IPS DF 6.9 (cell line): ENCODE data around the gene DYNLT1.

ENCODE experiments used
- DNase-seq: peaks from one replicate; pipeline ENCODE4 v3.0.0-alpha.2; 2013; ENCODE audit warnings: low read depth, low spot score
- H3K27ac ChIP-seq: one replicate; pipeline ENCODE4 v1.5.1; 2013; ENCODE audit warnings: low read length, control low read depth
- H3K27me3 ChIP-seq: 2 replicates; pipeline ENCODE4 v1.6.1; 2013; ENCODE audit warnings: mild to moderate bottlenecking, low read length; ENCODE audit not compliant: control insufficient read depth, insufficient read depth
- H3K36me3 ChIP-seq: 2 replicates; pipeline ENCODE4 v1.6.1; 2013; ENCODE audit warnings: low read length; ENCODE audit not compliant: control insufficient read depth, insufficient read depth
- H3K4me1 ChIP-seq: 2 replicates; pipeline ENCODE4 v1.6.1; 2013; ENCODE audit warnings: low read length; ENCODE audit not compliant: control insufficient read depth, insufficient read depth
- H3K4me3 ChIP-seq: 2 replicates; pipeline ENCODE4 v1.5.1; 2013; ENCODE audit warnings: mild to moderate bottlenecking, low read length
- H3K9me3 ChIP-seq: 2 replicates; pipeline ENCODE4 v1.6.1; 2013; ENCODE audit warnings: low read length, inconsistent platforms; ENCODE audit not compliant: control insufficient read depth, insufficient read depth
- WGBS: extraction: QIAGEN DNeasy Blood & Tissue Kit; methylation state at CpG from one replicate; pipeline ENCODE4 v1.1.7; 2013; ENCODE audit warnings: mixed read lengths, missing lambda C conversion rate; ENCODE audit not compliant: insufficient read length, insufficient coverage; 5-methylcytosine and 5-hydroxymethylcytosine counted together

The DYNLT1 gene

DNA sequence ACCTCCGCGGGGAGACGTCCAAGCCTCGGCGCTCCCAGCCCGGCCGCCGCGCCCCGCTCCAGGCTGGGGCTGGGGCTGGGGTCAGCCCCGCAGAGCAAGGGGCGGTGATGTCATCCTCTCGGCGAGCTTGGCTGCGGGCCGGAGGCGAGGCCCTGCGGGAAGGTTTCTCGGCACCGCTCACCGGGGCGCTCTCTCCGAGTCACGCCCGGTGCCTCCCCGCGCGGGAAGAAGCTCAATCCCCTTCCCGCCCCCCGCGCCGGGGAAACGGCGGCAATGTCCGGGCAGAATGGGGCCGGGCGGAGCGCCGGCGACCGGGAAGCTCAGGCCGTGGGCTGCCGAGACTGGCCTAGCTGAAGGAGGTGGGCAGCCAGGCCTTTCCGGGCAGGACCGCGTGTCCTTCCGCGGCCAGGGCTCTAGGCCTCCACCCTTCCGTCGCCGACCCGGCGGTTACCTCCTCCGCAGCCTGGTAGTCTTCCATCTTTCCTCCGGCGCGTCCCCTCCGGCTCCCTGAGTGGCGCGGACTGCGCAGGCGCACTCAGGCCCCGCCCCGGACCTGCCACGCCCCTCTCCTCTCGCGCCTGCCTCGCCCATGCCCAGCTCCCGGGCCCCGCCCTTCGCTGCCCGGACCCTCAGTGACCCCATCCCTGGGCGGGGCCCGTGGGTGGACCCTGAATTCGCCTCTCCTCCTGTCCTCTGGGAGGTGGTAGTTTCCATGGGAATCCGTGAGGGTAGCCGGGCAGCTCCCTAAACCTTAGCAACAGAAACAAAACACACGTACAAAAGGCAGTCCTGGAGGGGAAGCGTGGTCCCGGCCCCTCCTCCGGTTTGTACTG is at the start of gene DYNLT1:
Gene DYNLT1, minus strand, starts transcription at position 513 of the 833 bp plus-strand sequence. Its CDS starts 35 bp downstream, at position 478.
- H3K9me3 ChIP-seq, result no peaks in the 10 kb centered on the region
- no peak within 1 kb of the TSS for H3K27ac ChIP-seq
- H3K27me3 ChIP-seq, result no peaks in the 10 kb centered on the region
- peak within 1 kb of the TSS; percentile 86 for H3K4me3 ChIP-seq
- no peaks in the 10 kb centered on the region for H3K36me3 ChIP-seq
- DNase-seq, result peak; percentile 76
- H3K4me1 ChIP-seq, result no peaks in the 10 kb centered on the region
- WGBS, result no CpG with 5 or more reads among the region's 81 CpGs

DNA sequence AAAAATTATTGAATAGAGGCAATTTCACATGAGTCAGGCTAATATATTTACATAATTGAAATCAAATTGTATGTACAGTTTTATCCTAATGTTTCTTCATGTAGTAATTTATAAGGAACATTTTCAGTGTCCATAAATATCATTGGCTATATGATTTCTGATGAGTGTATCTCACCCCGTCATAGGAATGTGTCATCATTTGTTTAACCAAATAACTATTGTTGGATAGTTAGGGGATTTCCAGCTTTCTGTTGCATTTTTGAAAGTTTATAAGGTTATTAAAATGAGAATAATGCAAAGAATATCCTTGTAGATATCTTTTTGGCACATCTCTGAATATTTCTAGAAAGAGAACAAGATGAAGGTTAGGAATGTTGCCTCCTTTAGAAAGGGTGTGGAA is 44.3 kb upstream of the DYNLT1 start:
- no peaks in the 10 kb centered on the region for H3K36me3 ChIP-seq
- H3K4me3 ChIP-seq, result no peak overlapping the region
- H3K9me3 ChIP-seq, result no peaks in the 10 kb centered on the region
- WGBS, result no CpG with 5 or more reads among the region's 1 CpG
- no peaks in the 10 kb centered on the region for H3K27me3 ChIP-seq
- H3K4me1 ChIP-seq, result no peaks in the 10 kb centered on the region
- no peak for DNase-seq
- no peak overlapping the region for H3K27ac ChIP-seq

DNA sequence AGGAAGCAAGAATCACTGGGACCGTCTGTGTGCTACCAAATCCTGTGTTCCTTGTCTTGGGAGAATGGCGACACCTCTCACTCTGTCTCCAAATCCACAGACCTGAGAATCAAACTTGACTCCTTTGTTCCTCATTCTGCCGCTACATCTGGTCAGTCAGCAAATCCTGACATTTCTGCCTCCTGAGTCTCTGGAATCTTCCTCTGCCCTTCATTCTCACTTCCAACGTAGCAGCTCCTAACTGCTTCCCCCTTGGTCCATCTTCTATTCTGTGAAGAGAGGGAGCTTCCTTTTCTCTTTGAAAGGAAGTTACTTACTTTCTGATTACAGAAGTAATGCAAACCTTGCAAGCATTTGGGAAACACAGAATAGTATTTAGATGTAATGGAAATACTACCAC is 43.0 kb upstream of the DYNLT1 start:
- no peaks in the 10 kb centered on the region for H3K27me3 ChIP-seq
- no peak overlapping the region for H3K27ac ChIP-seq
- H3K4me3 ChIP-seq, result no peak overlapping the region
- WGBS, result no CpG with 5 or more reads among the region's 4 CpGs
- H3K36me3 ChIP-seq, result no peaks in the 10 kb centered on the region
- H3K9me3 ChIP-seq, result no peaks in the 10 kb centered on the region
- no peak for DNase-seq
- H3K4me1 ChIP-seq, result no peaks in the 10 kb centered on the region

GRCh38 chr6:158686791-158687381 is 42.3 kb upstream of the DYNLT1 start:
- no peaks in the 10 kb centered on the region for H3K27me3 ChIP-seq
- H3K4me3 ChIP-seq, result no peak overlapping the region
- H3K36me3 ChIP-seq, result no peaks in the 10 kb centered on the region
- no CpG with 5 or more reads among the region's 7 CpGs for WGBS
- no peaks in the 10 kb centered on the region for H3K4me1 ChIP-seq
- no peak overlapping the region for H3K27ac ChIP-seq
- DNase-seq, result no peak
- no peaks in the 10 kb centered on the region for H3K9me3 ChIP-seq

DNA sequence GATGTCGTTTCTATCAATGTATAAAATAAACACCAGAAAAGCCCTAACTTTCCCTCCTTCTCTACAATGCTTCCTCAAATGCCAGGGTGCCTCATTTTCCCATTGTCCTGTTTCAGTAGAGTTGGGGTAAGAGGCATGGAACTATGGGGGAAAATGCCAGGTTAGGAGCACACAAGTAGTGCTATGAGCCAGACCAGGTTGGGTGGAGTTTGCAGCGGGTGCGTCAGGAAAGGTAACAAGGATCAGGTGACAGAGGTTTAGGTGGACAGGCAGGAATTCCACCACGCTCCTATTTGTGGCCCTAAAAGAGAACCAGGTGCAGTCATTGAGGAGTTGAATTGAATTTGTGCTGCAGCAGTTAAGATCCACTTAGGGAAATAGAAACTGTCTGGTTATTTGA is 41.8 kb upstream of the DYNLT1 start:
- no peak overlapping the region for H3K4me3 ChIP-seq
- H3K27me3 ChIP-seq, result no peaks in the 10 kb centered on the region
- H3K4me1 ChIP-seq, result no peaks in the 10 kb centered on the region
- H3K27ac ChIP-seq, result no peak overlapping the region
- WGBS, result no CpG with 5 or more reads among the region's 4 CpGs
- DNase-seq, result no peak
- no peaks in the 10 kb centered on the region for H3K9me3 ChIP-seq
- no peaks in the 10 kb centered on the region for H3K36me3 ChIP-seq

GRCh38 chr6:158684745-158685324 is 40.3 kb upstream of the DYNLT1 start:
- Histone ChIP-seq H3K27ac (no peak overlapping the region), H3K9me3 (no peaks in the 10 kb centered on the region), H3K4me3 (no peak overlapping the region), H3K4me1 (no peaks in the 10 kb centered on the region), H3K36me3 (no peaks in the 10 kb centered on the region), H3K27me3 (no peaks in the 10 kb centered on the region)
- no peak for DNase-seq
- WGBS, result no CpG with 5 or more reads among the region's 5 CpGs

DNA sequence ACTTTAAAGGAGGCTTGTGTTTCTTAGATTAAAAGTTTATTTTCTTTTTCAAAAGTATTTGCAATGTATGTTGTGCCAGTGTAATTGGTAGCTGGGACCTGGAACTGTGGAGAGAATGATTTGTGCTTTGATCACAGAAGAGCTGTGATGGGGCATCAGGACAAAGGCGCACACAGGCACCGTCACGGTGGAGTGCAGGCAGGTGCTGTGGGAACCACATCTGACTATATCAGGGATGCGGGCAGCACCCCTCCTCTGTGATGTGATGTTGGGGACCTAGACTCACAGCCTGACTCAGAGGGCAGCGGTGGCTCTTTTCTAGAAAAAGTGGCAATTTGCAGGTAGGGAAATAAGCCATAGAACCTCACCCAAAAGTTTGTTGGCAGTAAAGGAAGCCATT is 39.8 kb upstream of the DYNLT1 start:
- Histone ChIP-seq H3K27ac (no peak overlapping the region), H3K36me3 (no peaks in the 10 kb centered on the region), H3K27me3 (no peaks in the 10 kb centered on the region), H3K4me3 (no peak overlapping the region), H3K4me1 (no peaks in the 10 kb centered on the region), H3K9me3 (no peaks in the 10 kb centered on the region)
- DNase-seq, result no peak
- no CpG with 5 or more reads among the region's 5 CpGs for WGBS

DNA sequence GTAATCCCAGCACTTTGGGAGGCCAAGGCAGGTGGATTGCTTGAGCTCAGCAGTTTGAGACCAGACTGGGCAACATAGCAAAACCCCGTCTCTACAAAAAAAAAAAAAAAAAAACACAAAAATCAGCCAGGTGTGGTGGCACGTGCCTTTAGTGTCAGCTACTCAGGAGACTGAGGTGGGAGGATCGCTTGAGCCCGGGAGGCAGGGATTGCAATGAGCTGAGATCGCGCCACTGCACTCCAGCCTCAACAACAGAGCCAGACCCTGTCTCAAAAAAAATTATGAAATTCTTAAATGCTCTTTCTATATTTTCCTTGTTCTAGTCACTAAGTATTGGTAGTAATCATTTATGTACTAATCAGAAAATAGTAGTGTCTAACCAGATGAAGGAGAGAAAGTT is 35.9 kb upstream of the DYNLT1 start:
- Histone ChIP-seq H3K27me3 (no peaks in the 10 kb centered on the region), H3K36me3 (no peaks in the 10 kb centered on the region), H3K4me3 (no peak overlapping the region), H3K9me3 (no peaks in the 10 kb centered on the region), H3K4me1 (no peaks in the 10 kb centered on the region), H3K27ac (no peak overlapping the region)
- WGBS, result no CpG with 5 or more reads among the region's 6 CpGs
- no peak for DNase-seq

DNA sequence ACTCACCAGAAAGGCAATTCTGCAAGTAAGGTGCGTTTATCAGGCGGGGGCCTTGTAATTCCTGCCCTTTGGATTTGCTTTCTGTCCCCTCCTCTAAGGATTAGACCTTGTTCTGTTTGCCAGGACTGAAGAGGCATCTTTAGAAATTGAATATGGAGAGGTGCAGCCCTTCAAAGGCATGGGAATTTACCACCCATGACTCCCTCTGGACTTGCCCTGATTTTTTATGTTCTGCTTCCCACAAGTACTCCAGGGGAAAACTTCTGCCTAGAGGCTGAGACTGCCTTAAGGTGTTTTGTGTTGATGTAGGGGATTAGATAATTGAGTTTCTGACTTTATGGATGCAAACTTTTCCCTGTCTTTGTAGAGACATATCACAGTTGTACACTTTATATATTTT is 35.5 kb upstream of the DYNLT1 start:
- H3K4me1 ChIP-seq, result no peaks in the 10 kb centered on the region
- H3K9me3 ChIP-seq, result no peaks in the 10 kb centered on the region
- H3K27ac ChIP-seq, result no peak overlapping the region
- no peaks in the 10 kb centered on the region for H3K36me3 ChIP-seq
- DNase-seq, result no peak
- H3K27me3 ChIP-seq, result no peaks in the 10 kb centered on the region
- WGBS, result no CpG with 5 or more reads among the region's 2 CpGs
- H3K4me3 ChIP-seq, result no peak overlapping the region

GRCh38 chr6:158677906-158678578 is 33.5 kb upstream of the DYNLT1 start:
- no peaks in the 10 kb centered on the region for H3K4me1 ChIP-seq
- no peak for DNase-seq
- H3K27ac ChIP-seq, result no peak overlapping the region
- H3K4me3 ChIP-seq, result no peak overlapping the region
- H3K9me3 ChIP-seq, result no peaks in the 10 kb centered on the region
- H3K27me3 ChIP-seq, result no peaks in the 10 kb centered on the region
- WGBS, result no CpG with 5 or more reads among the region's 11 CpGs
- H3K36me3 ChIP-seq, result no peaks in the 10 kb centered on the region
